SK-N-SH treated with all-trans-retinoic acid at 6 μM for 48 hours (cell line): ENCODE measurements around the gene NCAN.
A peak's percentile ranks its signal among the peaks of the same experiment; 100 is the strongest.

Experiments used
- ATAC-seq: fragments of 200-7000 bp; cut with Tn5 transposase; 3 replicates; pipeline ENCODE4 v1.9.1; 2020; ENCODE audit warnings: mild to moderate bottlenecking, moderate library complexity
- ARNTL ChIP-seq: fragments of 450-650 bp; formaldehyde crosslinking; IDR thresholded peaks from 2 replicates; pipeline ENCODE4 v1.5.0; 2020; ENCODE audit warnings: low read depth, mild to moderate bottlenecking, moderate library complexity, borderline replicate concordance
- CSDC2 ChIP-seq: fragments of 250-450 bp; sonication (Bioruptor Pico); IDR thresholded peaks from 2 replicates; pipeline ENCODE4 v1.5.0; 2020; ENCODE audit warnings: mild to moderate bottlenecking, moderate library complexity
- ESRRG ChIP-seq: fragments of 250-450 bp; sonication (Bioruptor Pico); IDR thresholded peaks from 2 replicates; pipeline ENCODE4 v1.6.1; 2021; ENCODE audit warnings: mild to moderate bottlenecking
- ISL1 ChIP-seq: fragments of 250-450 bp; sonication (Bioruptor Pico); IDR thresholded peaks from 2 replicates; pipeline ENCODE4 v2.1.2; 2022; ENCODE audit warnings: mild to moderate bottlenecking, moderate library complexity
- PATZ1 ChIP-seq: fragments of 250-450 bp; sonication (Bioruptor Pico); IDR thresholded peaks from 2 replicates; pipeline ENCODE4 v1.8.0; 2020; ENCODE audit warnings: mild to moderate bottlenecking, moderate library complexity, borderline replicate concordance
- PPARA ChIP-seq: fragments of 250-450 bp; sonication (Bioruptor Pico); IDR thresholded peaks from 2 replicates; pipeline ENCODE4 v1.5.0; 2020; ENCODE audit warnings: mild to moderate bottlenecking, borderline replicate concordance
- RARB ChIP-seq: fragments of 250-450 bp; sonication (Bioruptor Pico); IDR thresholded peaks from 2 replicates; pipeline ENCODE4 v1.8.0; 2021; ENCODE audit warnings: mild to moderate bottlenecking, moderate library complexity
- SNAI2 ChIP-seq: fragments of 250-450 bp; sonication (Bioruptor Pico); IDR thresholded peaks from 2 replicates; pipeline ENCODE4 v1.5.0; 2020; ENCODE audit warnings: mild to moderate bottlenecking, moderate library complexity
- TCF4 ChIP-seq: fragments of 250-450 bp; sonication (Bioruptor Pico); IDR thresholded peaks from 2 replicates; pipeline ENCODE4 v1.8.0; 2021; ENCODE audit warnings: mild to moderate bottlenecking, moderate library complexity, borderline replicate concordance
- TOX ChIP-seq: fragments of 250-450 bp; sonication (Bioruptor Pico); IDR thresholded peaks from 2 replicates; pipeline ENCODE4 v1.8.0; 2021; ENCODE audit warnings: mild to moderate bottlenecking, moderate library complexity, borderline replicate concordance
- TSHZ2 ChIP-seq: fragments of 250-450 bp; sonication (Bioruptor Pico); IDR thresholded peaks from 2 replicates; pipeline ENCODE4 v1.5.0; 2020; ENCODE audit warnings: mild to moderate bottlenecking, moderate library complexity
- ZC3H10 ChIP-seq: fragments of 250-450 bp; sonication (Bioruptor Pico); IDR thresholded peaks from 2 replicates; pipeline ENCODE4 v1.5.1; 2021; ENCODE audit warnings: mild to moderate bottlenecking, moderate library complexity
- ZFP3 ChIP-seq: fragments of 250-450 bp; sonication (Bioruptor Pico); IDR thresholded peaks from 2 replicates; pipeline ENCODE4 v1.5.0; 2020; ENCODE audit warnings: mild to moderate bottlenecking, moderate library complexity
- ZFP30 ChIP-seq: fragments of 450-650 bp; formaldehyde crosslinking; IDR thresholded peaks from 2 replicates; pipeline ENCODE4 v1.5.0; 2022; ENCODE audit warnings: mild to moderate bottlenecking, moderate library complexity
- ZNF565 ChIP-seq: fragments of 450-650 bp; formaldehyde crosslinking; conservative IDR thresholded peaks from 2 replicates; pipeline ENCODE4 v1.5.0; 2020; ENCODE audit warnings: low read depth, mild to moderate bottlenecking, moderate library complexity
- ZNF8 ChIP-seq: fragments of 450-650 bp; formaldehyde crosslinking; IDR thresholded peaks from 2 replicates; pipeline ENCODE4 v1.5.0; 2020; ENCODE audit warnings: mild to moderate bottlenecking, moderate library complexity
- TF ChIP-seq, protein P1 (sequence below): fragments of 250-450 bp; sonication (Bioruptor Pico); IDR thresholded peaks from 2 replicates; pipeline ENCODE4 v1.8.0; 2021; ENCODE audit warnings: low read depth, mild to moderate bottlenecking, moderate library complexity, borderline replicate concordance
- TF ChIP-seq, protein P2 (sequence below): fragments of 250-450 bp; sonication (Bioruptor Pico); IDR thresholded peaks from 2 replicates; pipeline ENCODE4 v1.5.1; 2021; ENCODE audit warnings: mild to moderate bottlenecking, moderate library complexity

Gene NCAN

DNA sequence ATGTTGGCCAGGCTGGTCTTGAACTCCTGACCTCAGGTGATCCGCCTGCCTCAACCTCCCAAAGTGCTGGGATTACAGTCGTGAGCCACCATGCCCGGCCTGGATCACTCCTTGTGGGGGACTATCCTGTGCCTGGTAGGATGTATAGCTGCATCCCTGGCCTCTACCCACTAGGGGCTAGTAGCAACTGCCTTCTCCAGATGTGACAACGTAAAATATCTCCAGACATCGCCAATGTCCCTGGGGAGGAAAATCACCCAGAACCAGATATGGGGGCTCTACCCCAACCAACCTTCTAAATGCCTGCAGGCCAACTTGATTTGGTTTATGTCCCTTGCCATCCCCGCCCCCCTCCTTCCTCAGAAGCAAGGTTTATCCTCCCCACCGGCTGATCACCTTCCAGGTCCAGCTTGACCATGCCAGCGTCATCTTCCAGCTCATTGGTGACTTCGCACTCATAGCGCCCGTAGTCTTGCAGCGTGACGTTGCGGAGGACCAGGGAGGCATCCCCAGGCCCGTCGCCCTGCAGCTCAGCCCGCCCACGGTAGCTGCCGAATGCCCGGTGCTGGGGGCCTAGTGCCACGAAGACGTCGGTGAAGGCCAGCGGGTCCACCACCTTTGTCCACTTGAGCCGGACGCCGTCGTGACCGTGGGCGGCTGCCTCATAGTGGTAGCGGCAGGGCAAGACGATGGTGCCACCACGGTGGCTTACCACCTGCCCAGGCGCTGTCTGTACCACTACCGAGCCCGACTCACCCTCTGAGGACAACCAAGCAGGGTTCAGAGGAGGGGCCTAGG lies 48.9 kb downstream of the NCAN start:
- no peak for ATAC-seq
- no peak for TF ChIP-seq TCF4
- no peak for TF ChIP-seq ZC3H10 (CRISPR knock-in tag)
- no peak for TF ChIP-seq SNAI2
- TF ChIP-seq, protein P1, sequence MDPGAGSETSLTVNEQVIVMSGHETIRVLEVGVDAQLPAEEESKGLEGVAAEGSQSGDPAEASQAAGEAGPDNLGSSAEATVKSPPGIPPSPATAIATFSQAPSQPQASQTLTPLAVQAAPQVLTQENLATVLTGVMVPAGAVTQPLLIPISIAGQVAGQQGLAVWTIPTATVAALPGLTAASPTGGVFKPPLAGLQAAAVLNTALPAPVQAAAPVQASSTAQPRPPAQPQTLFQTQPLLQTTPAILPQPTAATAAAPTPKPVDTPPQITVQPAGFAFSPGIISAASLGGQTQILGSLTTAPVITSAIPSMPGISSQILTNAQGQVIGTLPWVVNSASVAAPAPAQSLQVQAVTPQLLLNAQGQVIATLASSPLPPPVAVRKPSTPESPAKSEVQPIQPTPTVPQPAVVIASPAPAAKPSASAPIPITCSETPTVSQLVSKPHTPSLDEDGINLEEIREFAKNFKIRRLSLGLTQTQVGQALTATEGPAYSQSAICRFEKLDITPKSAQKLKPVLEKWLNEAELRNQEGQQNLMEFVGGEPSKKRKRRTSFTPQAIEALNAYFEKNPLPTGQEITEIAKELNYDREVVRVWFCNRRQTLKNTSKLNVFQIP (CRISPR knock-in tag) = no peak
- TF ChIP-seq, protein P2, sequence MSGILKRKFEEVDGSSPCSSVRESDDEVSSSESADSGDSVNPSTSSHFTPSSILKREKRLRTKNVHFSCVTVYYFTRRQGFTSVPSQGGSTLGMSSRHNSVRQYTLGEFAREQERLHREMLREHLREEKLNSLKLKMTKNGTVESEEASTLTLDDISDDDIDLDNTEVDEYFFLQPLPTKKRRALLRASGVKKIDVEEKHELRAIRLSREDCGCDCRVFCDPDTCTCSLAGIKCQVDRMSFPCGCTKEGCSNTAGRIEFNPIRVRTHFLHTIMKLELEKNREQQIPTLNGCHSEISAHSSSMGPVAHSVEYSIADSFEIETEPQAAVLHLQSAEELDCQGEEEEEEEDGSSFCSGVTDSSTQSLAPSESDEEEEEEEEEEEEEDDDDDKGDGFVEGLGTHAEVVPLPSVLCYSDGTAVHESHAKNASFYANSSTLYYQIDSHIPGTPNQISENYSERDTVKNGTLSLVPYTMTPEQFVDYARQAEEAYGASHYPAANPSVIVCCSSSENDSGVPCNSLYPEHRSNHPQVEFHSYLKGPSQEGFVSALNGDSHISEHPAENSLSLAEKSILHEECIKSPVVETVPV (CRISPR knock-in tag) = no peak
- TF ChIP-seq ISL1 (CRISPR knock-in tag) = no peak
- no peak for TF ChIP-seq ZFP3 (CRISPR knock-in tag)
- no peak for TF ChIP-seq PATZ1
- no peak for TF ChIP-seq CSDC2 (CRISPR knock-in tag)
- TF ChIP-seq ZNF565 (CRISPR knock-in tag) = no peak
- TF ChIP-seq TSHZ2 = no peak
- TF ChIP-seq PPARA (CRISPR knock-in tag) = no peak
- TF ChIP-seq RARB (CRISPR knock-in tag) = no peak
- TF ChIP-seq ZFP30 (CRISPR knock-in tag) = no peak
- TF ChIP-seq TOX = no peak
- no peak for TF ChIP-seq ARNTL (CRISPR knock-in tag)

- peak; percentile 20 for ATAC-seq
- TF ChIP-seq TCF4 (no peak), ZNF565 (CRISPR knock-in tag) (no peak), TOX (no peak)
Measured at GRCh38 chr19:19261350-19262189, 49.8 kb downstream of the NCAN start.

GRCh38 chr19:19262190-19263057 lies 50.7 kb downstream of the NCAN start:
- ATAC-seq = no peak; the same call in 2 of the 3 replicates
- TF ChIP-seq ESRRG (CRISPR knock-in tag) (no peak), CSDC2 (CRISPR knock-in tag) (no peak), ARNTL (CRISPR knock-in tag) (no peak), SNAI2 (no peak), ZNF8 (CRISPR knock-in tag) (no peak)
- TF ChIP-seq, protein P2 (CRISPR knock-in tag) = no peak
